Testis (tissue), 3 donors: Measurements from ENCODE around the gene ANTXR2. TPM values are rescaled to one million over a fixed set of nuclear protein-coding genes. Genes with fewer than 3 reads are reported as not detected.

ENCODE experiments used
- DNase-seq: peaks from one replicate; pipeline ENCODE4 v3.0.0-alpha.2; 2019
- H3K27ac ChIP-seq, 2 donors: fragments of 200-600 bp; sonication (generic); one replicate each; pipeline ENCODE4 v1.5.1; 2019
- H3K27me3 ChIP-seq: fragments of 200-600 bp; sonication (generic); one replicate; pipeline ENCODE4 v1.5.1; 2019
- H3K36me3 ChIP-seq: fragments of 200-600 bp; sonication (generic); one replicate; pipeline ENCODE4 v1.5.1; 2017; ENCODE audit warnings: low read depth; ENCODE audit errors: missing control alignments
- H3K4me1 ChIP-seq: fragments of 200-600 bp; sonication (generic); one replicate; pipeline ENCODE4 v1.5.1; 2019
- H3K4me3 ChIP-seq, 2 donors: fragments of 200-600 bp; sonication (generic); one replicate each; pipeline ENCODE4 v1.5.1; 2017 to 2019
- H3K9me3 ChIP-seq: fragments of 200-600 bp; sonication (generic); one replicate; pipeline ENCODE4 v1.5.1; 2017
- POLR2A ChIP-seq: fragments of 450-650 bp; IDR thresholded peaks from one replicate; pipeline ENCODE4 v1.6.1; 2017; ENCODE audit warnings: antibody characterized with exemption, mild to moderate bottlenecking, moderate library complexity
- WGBS, 2 donors: methylation state at CpG; one replicate each; pipeline ENCODE4 v1.1.5; 2018; 5-methylcytosine and 5-hydroxymethylcytosine counted together
- intact Hi-C: fragments of 100-400 bp; cut with DNase I; formaldehyde crosslinking; loops from one replicate; pipeline ENCODE4 v1.15.1; 2023; ENCODE audit warnings: low total_unique reads
- polyA plus RNA-seq: library from polyadenylated mRNA; stranded (reverse); fragments of 350-450 nt; fragmentation: Illumina TruSeq; extraction: RNeasy Lipid Tissue Mini Kit (QIAGEN cat#74804); gene quantifications from one replicate; pipeline ENCODE4 v1.2.3, GENCODE V29; 2014; ENCODE audit warnings: low read depth, low replicate concordance; ENCODE audit not compliant: insufficient read depth
- total RNA-seq, 2 donors: library from RNA; depleted of rRNA; stranded (reverse); fragments of >200 nt; gene quantifications; one replicate each; pipeline ENCODE4 v1.2.3, GENCODE V29; 2016
- TF ChIP-seq, protein P1 (sequence below), 3 experiments: fragments of 450-650 bp in 2 of 3; fragments of 200-600 bp in 1 of 3; sonication (generic) in 1 of 3; IDR thresholded peaks; one replicate each; pipeline ENCODE4 v1.5.1; 2016 to 2019; ENCODE audit warnings: antibody characterized with exemption in 3 of 3, mild to moderate bottlenecking in 2 of 3, moderate library complexity in 1 of 3

ANTXR2 gene
- total and polyA plus RNA-seq, 3 donors from 2014 or later, result 23.8 to 30.8 (median 30.4) TPM

DNA sequence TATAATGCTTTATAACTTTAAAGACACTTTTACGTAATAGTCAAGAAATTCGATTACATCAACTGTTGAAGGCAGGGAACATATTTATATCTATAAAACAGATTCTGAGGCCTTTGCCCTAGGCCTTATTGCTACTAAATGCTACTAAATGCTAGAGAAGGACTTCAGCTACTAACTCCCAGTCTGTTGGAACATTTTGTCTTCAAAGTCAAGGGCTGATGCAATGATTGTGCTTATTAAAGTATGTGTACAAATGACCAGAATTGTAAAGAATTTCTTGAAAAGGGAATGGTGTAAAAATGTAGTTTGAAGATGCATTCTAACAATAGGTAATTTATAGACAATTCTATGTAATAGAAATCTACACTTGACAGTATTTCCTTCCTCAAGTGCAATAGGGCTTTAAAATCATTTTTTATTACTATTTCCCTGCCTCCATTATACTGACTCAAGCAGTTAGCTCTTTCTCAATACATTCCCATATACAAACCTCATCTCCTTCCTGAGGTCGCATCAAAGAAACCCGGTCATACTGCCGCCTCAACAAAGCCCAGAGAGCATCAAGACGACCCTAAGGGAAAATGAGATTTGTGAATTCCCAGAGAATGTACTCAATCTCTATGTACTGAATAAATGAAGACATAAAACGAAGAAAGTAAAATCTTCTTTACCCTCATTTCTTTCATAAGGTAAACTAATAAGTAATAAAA is 95.7 kb downstream of the ANTXR2 start:
- Histone ChIP-seq H3K27me3 (no peaks in the 10 kb centered on the region), H3K27ac (no peak overlapping the region), H3K36me3 (no peaks in the 10 kb centered on the region), H3K4me3 (no peak overlapping the region), H3K9me3 (no peaks in the 10 kb centered on the region), H3K4me1 (no peaks in the 10 kb centered on the region)
- no peak for TF ChIP-seq POLR2A
- 89 to 96% methylated on average over 7 of the region's 7 CpGs for WGBS, 2 donors
- DNase-seq, result no peak
- intact Hi-C loops, result no loop called here

DNA sequence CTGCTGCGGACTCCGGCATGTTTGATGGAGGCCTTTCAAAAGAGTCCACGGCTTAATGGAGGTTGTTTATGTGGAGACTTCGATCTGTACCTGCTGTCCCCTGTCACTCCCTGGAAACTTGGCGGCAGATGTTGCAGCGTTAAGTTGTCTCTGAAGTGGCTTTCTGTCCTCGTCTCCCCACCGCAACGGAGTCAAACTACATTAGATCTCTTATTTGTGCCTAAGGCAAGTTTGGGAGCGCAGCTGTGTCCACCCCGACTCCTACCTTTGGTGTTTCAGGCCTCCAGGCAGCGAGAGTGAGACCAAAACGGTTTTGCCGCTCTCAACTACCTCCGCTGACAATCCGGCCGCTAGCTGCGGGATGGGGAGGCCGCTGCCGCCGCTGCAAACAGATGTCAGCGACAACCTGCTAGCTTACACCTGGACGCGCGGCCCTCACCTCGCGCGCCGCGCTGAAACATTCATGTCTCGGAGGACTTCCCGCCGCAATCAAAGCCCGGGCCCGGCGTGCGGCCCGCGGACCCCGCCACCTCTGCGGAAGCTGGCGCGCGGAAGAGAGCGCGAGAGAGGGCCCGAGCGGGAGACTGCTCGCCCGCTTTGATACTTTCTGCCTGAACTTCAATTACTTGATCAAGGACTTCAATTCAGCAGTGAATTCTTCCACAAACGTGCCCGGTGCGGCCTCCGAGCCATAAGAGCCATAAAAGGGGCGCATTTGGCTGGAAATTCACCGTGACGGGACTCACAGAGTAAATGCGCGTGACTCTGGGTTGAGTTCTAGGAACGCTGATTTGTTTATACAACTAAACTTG is 108.4 kb downstream of the ANTXR2 start:
- no peaks in the 10 kb centered on the region for H3K36me3 ChIP-seq
- peak overlapping the region; percentile 33 to 47 for H3K4me3 ChIP-seq
- DNase-seq, result peak; percentile 36
- TF ChIP-seq, protein P1, sequence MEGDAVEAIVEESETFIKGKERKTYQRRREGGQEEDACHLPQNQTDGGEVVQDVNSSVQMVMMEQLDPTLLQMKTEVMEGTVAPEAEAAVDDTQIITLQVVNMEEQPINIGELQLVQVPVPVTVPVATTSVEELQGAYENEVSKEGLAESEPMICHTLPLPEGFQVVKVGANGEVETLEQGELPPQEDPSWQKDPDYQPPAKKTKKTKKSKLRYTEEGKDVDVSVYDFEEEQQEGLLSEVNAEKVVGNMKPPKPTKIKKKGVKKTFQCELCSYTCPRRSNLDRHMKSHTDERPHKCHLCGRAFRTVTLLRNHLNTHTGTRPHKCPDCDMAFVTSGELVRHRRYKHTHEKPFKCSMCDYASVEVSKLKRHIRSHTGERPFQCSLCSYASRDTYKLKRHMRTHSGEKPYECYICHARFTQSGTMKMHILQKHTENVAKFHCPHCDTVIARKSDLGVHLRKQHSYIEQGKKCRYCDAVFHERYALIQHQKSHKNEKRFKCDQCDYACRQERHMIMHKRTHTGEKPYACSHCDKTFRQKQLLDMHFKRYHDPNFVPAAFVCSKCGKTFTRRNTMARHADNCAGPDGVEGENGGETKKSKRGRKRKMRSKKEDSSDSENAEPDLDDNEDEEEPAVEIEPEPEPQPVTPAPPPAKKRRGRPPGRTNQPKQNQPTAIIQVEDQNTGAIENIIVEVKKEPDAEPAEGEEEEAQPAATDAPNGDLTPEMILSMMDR (IDR thresholded peaks at IDR 0.05), result no peak
- TF ChIP-seq POLR2A, result no peak
- H3K27me3 ChIP-seq, result no peaks in the 10 kb centered on the region
- no peaks in the 10 kb centered on the region for H3K4me1 ChIP-seq
- 61 to 69% methylated on average over 39 to 60 of the region's 60 CpGs for WGBS, 2 donors
- H3K9me3 ChIP-seq, result no peaks in the 10 kb centered on the region
- intact Hi-C loops, result no loop called here
- H3K27ac ChIP-seq, result peak overlapping the region; percentile 32 to 70

DNA sequence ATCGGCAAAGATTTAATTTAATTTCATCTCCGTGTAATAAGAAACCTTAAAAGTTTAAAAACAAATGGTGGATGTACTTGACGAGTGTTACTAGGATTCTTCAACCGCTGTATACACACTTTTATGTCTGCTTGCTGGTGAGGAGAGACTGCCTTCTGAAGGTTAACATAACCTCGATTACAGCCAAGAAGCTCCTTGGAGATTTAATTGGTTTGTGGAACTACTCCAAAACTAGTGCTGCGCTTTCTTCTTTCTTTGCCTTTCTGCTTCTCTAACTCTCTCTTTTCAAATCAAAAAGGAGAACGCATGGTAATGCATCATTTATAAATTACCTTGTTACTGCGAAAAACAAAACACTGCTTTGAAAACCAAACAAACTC is 109.0 kb downstream of the ANTXR2 start:
- TF ChIP-seq, protein P1 (IDR thresholded peaks at IDR 0.05), result no peak
- TF ChIP-seq POLR2A, result no peak
- no peak overlapping the region for H3K27ac ChIP-seq
- intact Hi-C loops, result no loop called here
- H3K36me3 ChIP-seq, result no peaks in the 10 kb centered on the region
- no peaks in the 10 kb centered on the region for H3K9me3 ChIP-seq
- H3K27me3 ChIP-seq, result no peaks in the 10 kb centered on the region
- WGBS, 2 donors, result 51 to 56% methylated on average over 8 of the region's 8 CpGs
- no peaks in the 10 kb centered on the region for H3K4me1 ChIP-seq
- peak overlapping the region in 1 of 2 donors; percentile 47 for H3K4me3 ChIP-seq
- DNase-seq, result no peak

DNA sequence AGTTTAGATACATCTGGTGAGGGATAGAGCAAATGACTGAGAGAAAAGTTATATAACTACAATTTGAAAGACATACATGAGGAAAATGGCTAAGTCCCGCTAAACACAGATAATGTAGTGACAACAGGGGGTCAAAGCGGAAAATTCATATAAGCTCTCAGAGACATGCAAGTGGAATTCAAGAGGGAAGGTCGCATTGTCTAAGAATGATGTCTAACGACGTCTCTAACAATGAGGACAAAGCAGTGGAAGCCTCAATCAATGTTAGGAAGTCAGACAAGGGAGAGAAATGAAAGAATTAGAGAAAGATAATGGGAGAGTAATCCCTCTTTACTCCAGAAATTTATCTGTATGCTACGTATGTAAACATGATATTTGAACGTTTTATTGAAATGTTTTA is 113.4 kb downstream of the ANTXR2 start:
- DNase-seq, result no peak
- no peak for TF ChIP-seq POLR2A
- TF ChIP-seq, protein P1 (IDR thresholded peaks at IDR 0.05), result no peak
- Histone ChIP-seq H3K4me1 (no peaks in the 10 kb centered on the region), H3K36me3 (no peaks in the 10 kb centered on the region), H3K4me3 (no peak overlapping the region), H3K27ac (no peak overlapping the region), H3K27me3 (no peaks in the 10 kb centered on the region), H3K9me3 (no peaks in the 10 kb centered on the region)
- intact Hi-C loops, result no loop called here
- WGBS, 2 donors, result 87 to 92% methylated on average over 7 of the region's 7 CpGs

DNA sequence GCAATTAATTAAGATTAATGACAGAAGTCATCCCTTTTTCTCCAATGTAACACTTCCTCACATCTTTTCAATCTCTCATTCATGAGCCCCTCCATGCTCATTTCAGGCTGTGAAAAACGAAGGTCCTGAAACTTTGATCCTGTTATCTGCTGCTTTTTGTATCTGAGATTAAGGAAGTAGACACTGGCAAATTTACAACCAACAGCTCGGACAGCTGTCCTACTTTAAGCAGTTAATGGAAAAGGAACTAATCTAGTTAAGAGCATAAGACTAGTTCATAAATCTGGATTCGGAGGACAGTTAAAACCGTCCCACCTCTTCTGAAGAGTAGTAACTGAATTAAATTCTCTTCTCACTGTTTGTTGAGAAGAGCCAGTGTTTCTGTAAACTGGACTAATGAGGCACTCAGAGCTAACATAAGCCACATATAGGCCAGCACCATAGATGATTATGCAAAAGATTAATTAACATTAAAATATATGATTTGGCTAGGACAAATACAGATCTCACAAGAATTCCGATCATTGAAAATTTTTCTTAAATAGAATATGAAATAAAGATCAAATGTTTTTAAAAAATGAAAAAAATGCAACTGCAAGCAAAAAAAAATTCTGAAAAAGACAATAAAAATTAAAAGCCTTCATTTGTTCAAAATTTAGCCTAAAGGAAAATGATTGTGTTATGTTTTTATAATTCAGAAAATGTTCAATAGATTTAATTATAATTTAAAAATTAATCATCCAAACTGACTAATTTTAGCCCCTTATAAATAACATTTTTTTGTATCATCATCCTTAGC is 114.4 kb downstream of the ANTXR2 start:
- intact Hi-C loops, result no loop called here

More for the DNA sequence above, 114.4 kb downstream of the ANTXR2 start:
- no peaks in the 10 kb centered on the region for H3K27me3 ChIP-seq
- TF ChIP-seq POLR2A, result no peak
- TF ChIP-seq, protein P1 (IDR thresholded peaks at IDR 0.05), result no peak
- WGBS, 2 donors, result 69 to 81% methylated on average over 5 of the region's 5 CpGs
- no peak overlapping the region for H3K4me3 ChIP-seq
- no peaks in the 10 kb centered on the region for H3K9me3 ChIP-seq
- no peak for DNase-seq
- H3K27ac ChIP-seq, result no peak overlapping the region
- no peaks in the 10 kb centered on the region for H3K4me1 ChIP-seq
- H3K36me3 ChIP-seq, result no peaks in the 10 kb centered on the region
